Measurements from ENCODE around the gene ADAMTS12. TPM values are rescaled to one million over a fixed set of nuclear protein-coding genes. Genes with fewer than 3 reads are reported as not detected.

ADAMTS12 gene
- polyA plus RNA-seq, 1 of the 3 experiments (the other 2 are of a cell fraction), result 2.5 TPM

- DNase-seq, result no peak
- TF ChIP-seq IRF3 (IDR thresholded peaks at IDR 0.05; ENCODE audit: low read depth, low read length) (no peak), MXI1 (IDR thresholded peaks at IDR 0.05; ENCODE audit: low read depth, low read length) (no peak), EP300 (IDR thresholded peaks at IDR 0.05; ENCODE audit: borderline replicate concordance in 1 of 2, low read depth in 1 of 2, low read length in 1 of 2) (no peak), TCF12 (IDR thresholded peaks at IDR 0.05) (no peak), NRF1 (IDR thresholded peaks at IDR 0.05; ENCODE audit: low read depth, low read length) (no peak), TEAD4 (IDR thresholded peaks at IDR 0.05; ENCODE audit: borderline replicate concordance, insufficient read depth) (no peak), GABPA (IDR thresholded peaks at IDR 0.05; ENCODE audit: low read depth) (no peak), TAF1 (IDR thresholded peaks at IDR 0.05; ENCODE audit: borderline replicate concordance, low read depth, low read length) (no peak), YY1 (IDR thresholded peaks at IDR 0.05; ENCODE audit: low read depth) (no peak), NFIC (IDR thresholded peaks at IDR 0.05; ENCODE audit: borderline replicate concordance) (no peak), FOSL2 (IDR thresholded peaks at IDR 0.05; ENCODE audit: borderline replicate concordance, low read depth) (no peak), EZH2phosphoT487 (IDR thresholded peaks at IDR 0.05; ENCODE audit: borderline replicate concordance, low read depth) (no peak), ELF1 (IDR thresholded peaks at IDR 0.05) (no peak), JUND (IDR thresholded peaks at IDR 0.05) (no peak), REST (IDR thresholded peaks at IDR 0.05; ENCODE audit: low read depth, low read length) (no peak), GATA2 (CRISPR knock-in tag; IDR thresholded peaks at IDR 0.05) (no peak), ZBTB33 (IDR thresholded peaks at IDR 0.05; ENCODE audit: borderline replicate concordance, low read depth) (no peak), CHD2 (IDR thresholded peaks at IDR 0.05; ENCODE audit: low read length, partially characterized antibody) (no peak)
- Histone ChIP-seq H3K4me2 (no peak overlapping the region), H3K4me3 (ENCODE audit: low read depth in 2 of 2, low read length in 1 of 2) (no peak overlapping the region), H4K20me1 (ENCODE audit: insufficient read depth) (no peaks in the 10 kb centered on the region), H3K79me2 (ENCODE audit: insufficient read depth) (no peaks in the 10 kb centered on the region), H3K4me1 (ENCODE audit: control insufficient read depth in 1 of 2, insufficient read depth in 2 of 2, low read depth in 1 of 2, low read length in 1 of 2) (no peaks in the 10 kb centered on the region), H3K27ac (ENCODE audit: low read depth in 2 of 2, low read length in 1 of 2) (no peak overlapping the region), H3K36me3 (replicated peaks in 1 of 2; ENCODE audit: control insufficient read depth in 1 of 2, insufficient read depth in 2 of 2, low read length in 1 of 2) (no peaks in the 10 kb centered on the region), H2AFZ (ENCODE audit: low read depth) (no peak overlapping the region), H3K27me3 (ENCODE audit: insufficient read depth) (no peaks in the 10 kb centered on the region), H3K9me3 (no peaks in the 10 kb centered on the region), H3K9me2 (no peaks in the 10 kb centered on the region), H3K9ac (no peak overlapping the region), H3F3A (replicated peaks; ENCODE audit: insufficient read depth) (no peaks in the 10 kb centered on the region)
- WGBS (ENCODE audit: low lambda C conversion rate), result 31% methylated on average over 1 of the region's 1 CpG
- POLR2A ChIA-PET, result no interaction called here
- CTCF ChIA-PET, result no interaction called here
These were observed 172.0 kb downstream of the ADAMTS12 start for GRCh38 chr5:33719769-33720168.

Measured in SK-N-SH (cell line).